ENCODE results near the gene PSD.
A peak's percentile ranks its signal among the peaks of the same experiment; 100 is the strongest.

The PSD gene

GRCh38 chr10:102418622-102419268 lies at the start of gene PSD:
TSS of gene PSD (minus strand) at chr10:102418785. CDS start at chr10:102417038, 1,747 bp downstream.
- H3K9me3 ChIP-seq (ENCODE audit: insufficient read depth, low read length) = no peaks in the 10 kb centered on the region
- H3K9ac ChIP-seq (ENCODE audit: low read length) = peak within 1 kb of the TSS; percentile 61; the same call in 1 of the 2 replicates
- no peaks in the 10 kb centered on the region for H4K20me1 ChIP-seq (ENCODE audit: insufficient read depth, low read length)
- H3K27ac ChIP-seq (ENCODE audit: low read length) = no peak within 1 kb of the TSS
- peak within 1 kb of the TSS; percentile 39; the same call in 1 of the 2 replicates for H2AFZ ChIP-seq (ENCODE audit: low read depth, low read length)
- H3K36me3 ChIP-seq (replicated peaks; ENCODE audit: low read depth, low read length) = no peaks in the 10 kb centered on the region
- TF ChIP-seq, protein P1, sequence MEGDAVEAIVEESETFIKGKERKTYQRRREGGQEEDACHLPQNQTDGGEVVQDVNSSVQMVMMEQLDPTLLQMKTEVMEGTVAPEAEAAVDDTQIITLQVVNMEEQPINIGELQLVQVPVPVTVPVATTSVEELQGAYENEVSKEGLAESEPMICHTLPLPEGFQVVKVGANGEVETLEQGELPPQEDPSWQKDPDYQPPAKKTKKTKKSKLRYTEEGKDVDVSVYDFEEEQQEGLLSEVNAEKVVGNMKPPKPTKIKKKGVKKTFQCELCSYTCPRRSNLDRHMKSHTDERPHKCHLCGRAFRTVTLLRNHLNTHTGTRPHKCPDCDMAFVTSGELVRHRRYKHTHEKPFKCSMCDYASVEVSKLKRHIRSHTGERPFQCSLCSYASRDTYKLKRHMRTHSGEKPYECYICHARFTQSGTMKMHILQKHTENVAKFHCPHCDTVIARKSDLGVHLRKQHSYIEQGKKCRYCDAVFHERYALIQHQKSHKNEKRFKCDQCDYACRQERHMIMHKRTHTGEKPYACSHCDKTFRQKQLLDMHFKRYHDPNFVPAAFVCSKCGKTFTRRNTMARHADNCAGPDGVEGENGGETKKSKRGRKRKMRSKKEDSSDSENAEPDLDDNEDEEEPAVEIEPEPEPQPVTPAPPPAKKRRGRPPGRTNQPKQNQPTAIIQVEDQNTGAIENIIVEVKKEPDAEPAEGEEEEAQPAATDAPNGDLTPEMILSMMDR (IDR thresholded peaks at IDR 0.05; ENCODE audit: low read depth, low read length) = no peak
- TF ChIP-seq EZH2phosphoT487 (IDR thresholded peaks at IDR 0.05; ENCODE audit: low read depth) = no peak
- H3K4me1 ChIP-seq (ENCODE audit: low read length) = peaks cover 21% of the 10 kb centered on the region
- peak within 1 kb of the TSS; percentile 97 for H3K4me2 ChIP-seq (ENCODE audit: low read length)
- H3K4me3 ChIP-seq (ENCODE audit: low read length) = peak within 1 kb of the TSS; percentile 82
- peaks cover 4% of the 10 kb centered on the region; the same call in 1 of the 2 replicates for H3K79me2 ChIP-seq (ENCODE audit: low read length)
- H3K27me3 ChIP-seq (ENCODE audit: low read depth, low read length) = no peaks in the 10 kb centered on the region

- Histone ChIP-seq H3K4me2 (ENCODE audit: low read length) (no peak overlapping the region), H3K4me1 (ENCODE audit: low read length) (no peaks in the 10 kb centered on the region)
Measured at GRCh38 chr10:102467971-102468438, 49.4 kb upstream of the PSD start.

GRCh38 chr10:102467318-102467717 lies 48.7 kb upstream of the PSD start:
- H3K4me1 ChIP-seq (ENCODE audit: low read length) = peaks cover 6% of the 10 kb centered on the region
- H3K27ac ChIP-seq (ENCODE audit: low read length) = no peak overlapping the region
- TF ChIP-seq, protein P1 (IDR thresholded peaks at IDR 0.05; ENCODE audit: low read depth, low read length) = no peak
- no peak for TF ChIP-seq EZH2phosphoT487 (IDR thresholded peaks at IDR 0.05; ENCODE audit: low read depth)
- no peaks in the 10 kb centered on the region for H3K27me3 ChIP-seq (ENCODE audit: low read depth, low read length)
- H3K36me3 ChIP-seq (replicated peaks; ENCODE audit: low read depth, low read length) = no peaks in the 10 kb centered on the region
- no peak overlapping the region for H3K4me2 ChIP-seq (ENCODE audit: low read length)
- H3K9me3 ChIP-seq (ENCODE audit: insufficient read depth, low read length) = no peaks in the 10 kb centered on the region
- H3K4me3 ChIP-seq (ENCODE audit: low read length) = no peak overlapping the region
- H4K20me1 ChIP-seq (ENCODE audit: insufficient read depth, low read length) = no peaks in the 10 kb centered on the region
- peaks cover 14% of the 10 kb centered on the region for H3K79me2 ChIP-seq (ENCODE audit: low read length)
- H3K9ac ChIP-seq (ENCODE audit: low read length) = no peak overlapping the region
- no peak overlapping the region for H2AFZ ChIP-seq (ENCODE audit: low read depth, low read length)

More at GRCh38 chr10:102467971-102468438, 49.4 kb upstream of the PSD start:
- H3K36me3 ChIP-seq (replicated peaks; ENCODE audit: low read depth, low read length) = no peaks in the 10 kb centered on the region
- no peaks in the 10 kb centered on the region for H3K27me3 ChIP-seq (ENCODE audit: low read depth, low read length)
- no peak overlapping the region for H2AFZ ChIP-seq (ENCODE audit: low read depth, low read length)
- H4K20me1 ChIP-seq (ENCODE audit: insufficient read depth, low read length) = no peaks in the 10 kb centered on the region
- H3K4me3 ChIP-seq (ENCODE audit: low read length) = no peak overlapping the region
- H3K9ac ChIP-seq (ENCODE audit: low read length) = no peak overlapping the region
- peaks cover 9% of the 10 kb centered on the region for H3K79me2 ChIP-seq (ENCODE audit: low read length)
- no peak for TF ChIP-seq EZH2phosphoT487 (IDR thresholded peaks at IDR 0.05; ENCODE audit: low read depth)
- TF ChIP-seq, protein P1 (IDR thresholded peaks at IDR 0.05; ENCODE audit: low read depth, low read length) = no peak
- no peaks in the 10 kb centered on the region for H3K9me3 ChIP-seq (ENCODE audit: insufficient read depth, low read length)
- H3K27ac ChIP-seq (ENCODE audit: low read length) = no peak overlapping the region

- Histone ChIP-seq H2AFZ (ENCODE audit: low read depth, low read length) (no peak overlapping the region), H3K27me3 (ENCODE audit: low read depth, low read length) (no peaks in the 10 kb centered on the region), H3K4me2 (ENCODE audit: low read length) (no peak overlapping the region), H3K9me3 (ENCODE audit: insufficient read depth, low read length) (no peaks in the 10 kb centered on the region), H3K4me1 (ENCODE audit: low read length) (peaks cover 15% of the 10 kb centered on the region), H3K79me2 (ENCODE audit: low read length) (peaks cover 20% of the 10 kb centered on the region), H4K20me1 (ENCODE audit: insufficient read depth, low read length) (no peaks in the 10 kb centered on the region), H3K36me3 (replicated peaks; ENCODE audit: low read depth, low read length) (no peaks in the 10 kb centered on the region), H3K9ac (ENCODE audit: low read length) (no peak overlapping the region), H3K27ac (ENCODE audit: low read length) (no peak overlapping the region), H3K4me3 (ENCODE audit: low read length) (no peak overlapping the region)
- no peak for TF ChIP-seq EZH2phosphoT487 (IDR thresholded peaks at IDR 0.05; ENCODE audit: low read depth)
Measured at GRCh38 chr10:102465466-102465865, 46.9 kb upstream of the PSD start.
